Urinary bladder (tissue), 4 donors: Measurements from ENCODE around the gene KCNMA1. TPM values are rescaled to one million over a fixed set of nuclear protein-coding genes. Genes with fewer than 3 reads are reported as not detected.
"Not testable (repeated sequence)": the region's sequence is repeated elsewhere in the genome, so short reads cannot be mapped to it uniquely, and the experiment has no call there.

Experiments used
- DNase-seq: peaks from one replicate; pipeline ENCODE4 v3.0.0-alpha.2; 2015; ENCODE audit errors: extremely low spot score
- H3K27ac ChIP-seq: one replicate; pipeline ENCODE4 v1.5.1; 2013; ENCODE audit warnings: low read depth, mild to moderate bottlenecking, moderate library complexity
- H3K36me3 ChIP-seq: one replicate; pipeline ENCODE4 v1.6.1; 2013; ENCODE audit warnings: mild to moderate bottlenecking, moderate library complexity; ENCODE audit not compliant: insufficient read depth
- H3K4me1 ChIP-seq: one replicate; pipeline ENCODE4 v1.6.1; 2013; ENCODE audit warnings: mild to moderate bottlenecking, moderate library complexity; ENCODE audit not compliant: insufficient read depth
- H3K4me3 ChIP-seq: one replicate; pipeline ENCODE4 v1.5.1; 2013; ENCODE audit warnings: low read depth, low read length
- WGBS: extraction: QIAGEN DNeasy Blood & Tissue Kit; methylation state at CpG from one replicate; pipeline ENCODE4 v1.1.7; 2013; 5-methylcytosine and 5-hydroxymethylcytosine counted together
- polyA plus RNA-seq: library from polyadenylated mRNA; stranded (reverse); fragments of 200-250 nt; gene quantifications from one replicate; pipeline ENCODE4 v1.2.3, GENCODE V29; 2013
- total RNA-seq: library from RNA; depleted of rRNA; stranded (reverse); fragments of >200 nt; gene quantifications from one replicate; pipeline ENCODE4 v1.2.3, GENCODE V29; 2014
- donor health status: healthy with polysubstance abuse.
- donor health status: healthy.

Gene KCNMA1
- total and polyA plus RNA-seq, 2 donors: 105 to 107 TPM

DNA sequence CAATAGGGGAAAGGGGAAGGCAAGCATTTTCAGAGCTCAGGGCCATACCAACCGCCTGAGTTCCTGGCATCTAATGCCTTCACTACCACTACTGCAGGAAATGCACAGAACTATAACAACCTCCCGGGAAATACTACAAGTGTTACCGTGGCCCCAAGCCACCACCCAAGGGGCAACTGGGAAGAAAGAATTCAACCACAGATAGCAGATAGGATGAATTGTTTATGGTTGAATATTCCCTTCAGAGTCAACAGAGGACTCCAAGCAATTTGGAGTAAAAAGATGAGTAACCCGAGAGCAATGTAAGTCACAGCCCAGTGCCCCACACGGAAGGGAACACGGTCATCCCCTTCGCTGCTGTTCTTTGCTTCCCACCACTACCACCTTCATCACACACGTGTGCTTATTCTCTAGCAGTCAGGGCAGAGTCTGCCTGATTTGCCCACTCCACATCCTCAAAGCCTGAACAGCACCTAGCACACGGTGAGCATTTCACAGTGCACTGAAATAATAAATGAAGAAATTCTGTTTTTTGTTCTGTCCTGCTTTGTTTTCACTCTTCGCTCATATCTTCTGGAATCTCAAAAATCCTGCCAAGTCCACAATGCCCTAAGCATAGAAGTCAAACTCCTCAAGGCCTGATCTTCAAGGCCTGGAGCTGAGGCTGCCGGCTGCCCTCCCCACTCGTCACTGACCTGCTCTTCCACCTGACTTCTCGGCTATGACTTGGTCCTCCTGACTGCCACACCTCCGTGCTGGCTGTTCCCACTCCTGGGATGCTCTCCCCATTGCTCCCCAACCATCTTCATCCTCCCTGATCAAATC lies 221.1 kb downstream of the KCNMA1 start:
- Histone ChIP-seq H3K36me3 (no peaks in the 10 kb centered on the region), H3K27ac (no peak overlapping the region), H3K4me1 (no peaks in the 10 kb centered on the region), H3K4me3 (no peak overlapping the region)
- WGBS: 68% methylated on average over 14 of the region's 14 CpGs
- no peak for DNase-seq

DNA sequence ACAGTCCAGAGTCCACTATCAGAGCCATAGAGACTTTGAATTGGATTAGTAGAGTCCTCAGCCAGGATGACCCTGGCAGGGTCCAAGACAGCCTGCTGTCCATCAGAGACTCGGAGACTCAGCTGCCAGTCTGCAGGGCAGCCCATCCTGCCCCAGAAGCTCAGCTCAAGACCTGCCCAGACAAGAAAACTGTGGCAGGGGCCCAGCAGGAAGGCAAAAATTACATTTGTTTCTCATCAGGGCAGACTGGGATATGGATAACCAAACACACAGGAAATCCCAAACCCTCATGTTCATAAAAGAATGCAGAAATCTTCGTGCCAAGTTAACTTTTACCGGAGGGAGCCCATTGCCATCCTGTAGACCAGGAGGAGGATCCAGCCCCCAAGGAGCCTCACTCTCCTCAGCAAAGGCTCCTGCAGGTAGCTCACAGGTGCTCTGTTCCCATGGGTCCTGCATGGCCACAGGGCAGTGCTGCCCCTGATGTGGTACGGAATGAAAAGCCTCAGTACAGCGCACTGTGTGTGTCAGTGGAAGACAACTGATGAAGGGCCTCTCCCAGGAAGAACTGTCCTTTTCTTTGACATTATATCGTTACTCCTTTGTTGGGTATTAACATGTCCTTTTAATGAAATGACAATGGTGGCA lies 222.2 kb downstream of the KCNMA1 start:
- Histone ChIP-seq H3K36me3 (no peaks in the 10 kb centered on the region), H3K4me1 (no peaks in the 10 kb centered on the region), H3K4me3 (no peak overlapping the region), H3K27ac (no peak overlapping the region)
- DNase-seq: no peak
- 72% methylated on average over 6 of the region's 6 CpGs for WGBS

DNA sequence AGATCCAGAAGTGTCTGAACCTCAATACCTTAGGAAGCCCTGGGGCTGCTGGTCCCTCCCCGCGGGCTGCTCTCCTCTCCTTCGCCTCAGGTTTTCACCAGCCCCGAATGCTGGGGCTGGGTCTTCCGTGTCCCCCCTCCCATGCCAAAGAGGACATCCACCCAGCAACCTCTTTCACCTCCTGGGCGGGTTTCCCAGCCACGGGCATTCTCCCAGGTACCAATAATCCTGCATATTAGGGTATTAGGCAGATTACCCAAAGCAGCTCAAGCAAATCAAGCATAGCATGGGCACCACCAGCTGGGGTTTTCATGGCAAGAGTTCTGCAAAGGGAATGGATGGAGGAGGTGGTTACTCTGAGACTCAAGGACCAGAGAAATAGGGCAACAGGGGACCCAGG lies 224.4 kb downstream of the KCNMA1 start:
- no peak overlapping the region for H3K4me3 ChIP-seq
- 84% methylated on average over 7 of the region's 7 CpGs for whole genome bisulfite sequencing
- no peak for DNase-seq
- H3K36me3 ChIP-seq: no peaks in the 10 kb centered on the region
- H3K4me1 ChIP-seq: no peaks in the 10 kb centered on the region
- H3K27ac ChIP-seq: no peak overlapping the region

DNA sequence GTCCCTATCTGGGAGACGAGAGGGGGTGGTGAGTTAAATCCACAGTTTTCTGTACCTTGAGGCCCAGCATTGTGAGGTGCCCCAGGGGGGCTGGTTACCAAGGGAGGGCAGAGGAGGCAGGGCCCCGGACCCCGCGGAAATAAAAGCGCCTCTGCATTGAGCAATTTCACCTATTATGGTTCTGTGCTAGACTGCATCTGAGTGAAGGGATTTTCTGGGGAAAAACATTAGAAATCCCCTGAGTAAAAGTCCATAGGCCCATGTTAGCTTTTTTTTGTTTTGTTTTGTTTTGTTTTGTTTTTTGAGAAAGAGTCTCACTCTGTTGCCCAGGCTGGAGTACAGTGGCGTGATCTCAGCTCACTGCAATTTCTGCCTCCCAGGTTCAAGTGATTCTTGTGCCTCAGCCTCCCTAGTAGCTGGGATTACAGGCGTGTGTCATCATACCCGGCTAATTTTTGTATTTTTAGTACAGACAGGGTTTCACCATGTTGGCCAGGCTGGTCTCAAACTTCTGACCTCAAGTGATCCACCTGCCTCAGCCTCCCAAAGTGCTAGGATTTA lies 225.0 kb downstream of the KCNMA1 start:
- not testable (repeated sequence) for H3K27ac ChIP-seq, H3K4me3 ChIP-seq, H3K4me1 ChIP-seq, DNase-seq, H3K36me3 ChIP-seq
- 90% methylated on average over 8 of the region's 8 CpGs for WGBS

DNA sequence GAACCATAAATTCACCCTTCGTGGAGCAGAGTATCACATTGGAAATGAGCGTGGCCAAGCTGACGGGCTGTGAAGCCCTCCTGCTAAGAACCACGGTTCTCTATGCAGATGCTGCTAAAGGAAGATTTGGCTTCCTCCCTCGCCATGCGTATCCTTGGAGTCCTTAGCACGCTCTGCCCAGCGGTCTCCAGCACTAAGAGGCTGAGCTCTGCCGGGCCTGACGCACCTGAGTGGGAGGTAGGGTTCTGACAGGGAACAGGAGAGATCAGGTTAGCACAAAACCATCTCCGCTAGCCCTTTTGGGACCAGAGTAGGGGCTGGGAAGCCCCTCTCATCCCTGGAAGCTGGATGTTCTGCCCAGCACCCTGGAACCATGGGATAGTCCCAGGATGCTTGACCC lies 225.8 kb downstream of the KCNMA1 start:
- no peaks in the 10 kb centered on the region for H3K36me3 ChIP-seq
- DNase-seq: no peak
- 83% methylated on average over 11 of the region's 11 CpGs for WGBS
- H3K4me1 ChIP-seq: no peaks in the 10 kb centered on the region
- H3K4me3 ChIP-seq: no peak overlapping the region
- no peak overlapping the region for H3K27ac ChIP-seq

DNA sequence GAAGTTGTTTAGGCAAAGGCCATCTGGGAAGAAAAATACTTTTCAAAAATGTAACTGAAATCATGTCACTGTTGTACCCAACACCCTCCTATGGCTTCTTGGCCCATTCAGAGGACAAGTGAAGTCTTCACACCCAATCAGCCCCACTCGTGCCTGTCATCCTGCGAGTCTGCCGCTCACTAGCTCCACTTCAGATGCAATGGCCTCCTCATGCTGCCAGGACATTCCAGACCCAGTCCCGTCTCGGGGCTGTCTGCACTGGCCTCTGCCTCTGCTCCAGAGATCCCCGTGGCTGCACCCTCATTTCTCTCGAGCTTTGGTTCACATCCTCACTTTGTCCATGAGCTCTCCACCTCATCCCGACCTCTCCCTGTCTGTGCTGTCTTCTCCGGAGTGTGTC lies 227.1 kb downstream of the KCNMA1 start:
- DNase-seq: no peak
- no peak overlapping the region for H3K4me3 ChIP-seq
- 46% methylated on average over 9 of the region's 9 CpGs for WGBS
- H3K4me1 ChIP-seq: no peaks in the 10 kb centered on the region
- H3K36me3 ChIP-seq: no peaks in the 10 kb centered on the region
- no peak overlapping the region for H3K27ac ChIP-seq

DNA sequence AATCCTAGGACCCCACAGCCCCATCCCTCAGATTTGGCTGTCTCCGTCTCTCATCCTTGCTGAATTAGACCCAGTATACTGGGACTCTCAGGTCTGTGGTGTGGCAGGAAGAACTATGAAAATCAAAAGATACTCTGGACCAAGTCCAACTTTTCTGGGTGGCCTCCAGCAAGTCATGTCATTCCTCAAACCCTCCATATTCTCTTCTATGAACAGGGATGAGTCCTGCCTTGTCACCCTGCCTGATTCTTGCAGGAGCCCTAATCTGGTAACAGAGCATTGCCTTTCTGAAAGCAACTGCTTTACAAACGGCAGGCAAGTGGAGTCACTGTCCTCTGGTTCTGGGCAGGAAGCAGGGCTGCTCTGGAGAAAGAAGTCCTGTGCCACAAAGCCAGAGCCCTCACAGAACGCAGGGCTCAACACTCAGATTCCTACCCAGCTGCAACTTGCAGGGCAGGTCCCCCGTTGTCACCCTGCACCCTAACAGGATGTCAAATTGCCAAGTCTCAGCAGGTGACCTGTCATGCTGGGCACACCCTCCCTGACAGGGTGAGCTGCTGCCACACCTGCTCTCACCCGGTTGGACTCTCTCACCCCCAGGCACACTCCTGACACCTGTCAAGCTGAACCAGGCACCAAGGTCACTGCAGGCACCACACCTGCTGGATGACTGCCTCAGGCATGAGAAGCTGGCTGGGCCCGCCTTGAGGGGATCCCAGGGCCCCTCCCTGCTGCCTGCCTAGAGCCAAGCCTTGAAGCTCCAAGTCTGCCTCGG lies 227.7 kb downstream of the KCNMA1 start:
- no peaks in the 10 kb centered on the region for H3K36me3 ChIP-seq
- H3K4me3 ChIP-seq: no peak overlapping the region
- WGBS: 49% methylated on average over 7 of the region's 7 CpGs
- no peak overlapping the region for H3K27ac ChIP-seq
- no peaks in the 10 kb centered on the region for H3K4me1 ChIP-seq
- no peak for DNase-seq

DNA sequence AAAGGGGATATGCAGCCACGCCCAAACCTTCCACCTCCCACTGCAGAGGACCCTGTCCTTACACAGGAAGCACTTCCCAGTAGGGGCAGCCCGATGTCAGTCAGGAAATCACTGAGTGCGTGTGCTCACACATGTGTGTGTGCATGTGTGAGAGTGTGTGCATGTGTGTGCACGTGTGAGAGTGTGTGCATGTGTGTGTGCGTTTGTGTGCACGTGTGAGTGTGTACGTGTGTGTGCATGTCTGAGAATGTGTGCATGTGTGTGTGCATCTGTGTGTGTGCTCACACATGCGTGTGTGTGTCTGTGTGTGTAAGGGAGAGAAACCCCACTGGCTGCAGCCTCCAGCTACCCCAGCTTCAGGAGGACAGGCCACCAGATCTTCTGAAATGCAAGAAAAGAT lies 229.3 kb downstream of the KCNMA1 start:
- no peak overlapping the region for H3K4me3 ChIP-seq
- H3K36me3 ChIP-seq: no peaks in the 10 kb centered on the region
- DNase-seq: no peak
- no peaks in the 10 kb centered on the region for H3K4me1 ChIP-seq
- WGBS: 89% methylated on average over 8 of the region's 8 CpGs
- H3K27ac ChIP-seq: no peak overlapping the region

DNA sequence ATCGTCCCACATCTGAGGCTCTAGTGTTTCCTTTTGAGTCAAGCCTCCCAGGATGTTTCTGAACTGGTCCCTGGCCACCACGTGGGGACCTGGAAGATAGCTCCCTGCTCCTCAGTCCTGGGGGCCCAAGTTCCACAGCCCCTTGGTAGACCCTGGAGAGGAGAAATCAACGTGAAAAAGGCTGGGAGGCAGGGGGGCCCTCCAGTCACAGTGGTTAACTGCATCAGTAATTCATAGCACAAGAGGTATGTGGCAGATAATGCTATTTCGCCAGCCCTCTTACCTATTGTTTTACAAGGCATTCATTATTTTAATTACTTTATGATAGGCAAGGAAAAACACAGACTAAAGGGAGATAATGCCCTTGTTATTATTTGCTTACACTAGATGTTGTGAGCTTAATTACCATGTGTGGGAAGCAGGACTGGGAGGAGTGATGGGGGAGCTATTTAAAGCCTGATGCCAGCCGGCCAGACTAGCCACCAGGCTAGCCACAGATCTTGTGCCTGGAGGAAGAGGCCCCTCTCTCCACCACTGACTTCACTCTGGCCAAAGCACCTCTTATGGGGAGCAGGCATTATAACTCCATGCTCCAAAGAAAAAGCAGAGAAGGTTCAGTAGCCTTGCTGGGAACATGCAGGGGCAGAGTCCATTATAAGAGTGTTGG lies 230.7 kb downstream of the KCNMA1 start:
- 64% methylated on average over 5 of the region's 5 CpGs for WGBS
- no peak overlapping the region for H3K4me3 ChIP-seq
- no peak for DNase-seq
- H3K36me3 ChIP-seq: no peaks in the 10 kb centered on the region
- no peaks in the 10 kb centered on the region for H3K4me1 ChIP-seq
- H3K27ac ChIP-seq: no peak overlapping the region

DNA sequence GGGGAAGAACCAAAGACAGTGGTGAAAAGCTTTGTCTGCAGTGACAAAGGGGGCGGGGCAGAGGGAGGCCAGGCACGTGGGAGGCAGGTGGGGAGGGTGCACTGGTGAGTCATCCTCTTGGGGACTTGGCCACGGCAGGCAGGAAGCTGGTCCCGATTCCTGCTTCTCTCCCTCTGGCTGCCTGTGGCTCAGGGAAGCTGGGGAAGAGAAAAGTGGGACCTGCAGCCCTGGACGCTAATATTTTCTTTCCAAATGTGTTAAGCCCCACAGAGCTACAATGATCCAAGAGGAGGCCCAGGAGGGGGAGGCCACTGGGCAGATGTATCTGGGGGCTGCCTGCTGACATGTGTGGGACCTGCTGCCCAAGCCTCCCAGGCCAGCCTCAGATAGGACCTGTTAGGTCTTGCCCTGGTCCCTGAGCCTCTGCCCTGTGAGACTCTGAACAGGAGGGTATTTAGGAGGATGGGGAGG lies 231.8 kb downstream of the KCNMA1 start:
- no peaks in the 10 kb centered on the region for H3K36me3 ChIP-seq
- no peak overlapping the region for H3K27ac ChIP-seq
- no peak for DNase-seq
- no peak overlapping the region for H3K4me3 ChIP-seq
- H3K4me1 ChIP-seq: no peaks in the 10 kb centered on the region
- 13% methylated on average over 5 of the region's 5 CpGs for WGBS

DNA sequence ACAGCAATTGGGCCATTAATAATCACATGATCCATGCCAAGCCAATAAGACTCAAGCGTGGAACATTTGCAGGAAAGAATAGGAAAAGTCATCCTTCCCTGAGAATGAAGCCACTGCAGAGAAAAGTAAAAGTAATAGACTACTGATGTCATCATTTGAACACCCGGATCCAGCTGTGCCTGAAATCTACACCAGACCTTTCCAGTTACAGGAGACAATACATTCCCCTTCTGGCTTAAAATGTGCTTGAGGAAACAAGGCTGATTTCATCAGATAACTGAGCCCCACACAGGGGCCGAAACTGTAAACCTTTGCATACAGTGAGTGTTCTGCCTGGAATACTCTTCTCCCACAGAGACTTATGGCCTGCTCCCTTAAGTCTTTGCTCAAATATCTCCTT lies 232.8 kb downstream of the KCNMA1 start:
- H3K4me1 ChIP-seq: no peaks in the 10 kb centered on the region
- no peak for DNase-seq
- no peaks in the 10 kb centered on the region for H3K36me3 ChIP-seq
- H3K4me3 ChIP-seq: no peak overlapping the region
- WGBS: 61% methylated on average over 3 of the region's 3 CpGs
- H3K27ac ChIP-seq: no peak overlapping the region

DNA sequence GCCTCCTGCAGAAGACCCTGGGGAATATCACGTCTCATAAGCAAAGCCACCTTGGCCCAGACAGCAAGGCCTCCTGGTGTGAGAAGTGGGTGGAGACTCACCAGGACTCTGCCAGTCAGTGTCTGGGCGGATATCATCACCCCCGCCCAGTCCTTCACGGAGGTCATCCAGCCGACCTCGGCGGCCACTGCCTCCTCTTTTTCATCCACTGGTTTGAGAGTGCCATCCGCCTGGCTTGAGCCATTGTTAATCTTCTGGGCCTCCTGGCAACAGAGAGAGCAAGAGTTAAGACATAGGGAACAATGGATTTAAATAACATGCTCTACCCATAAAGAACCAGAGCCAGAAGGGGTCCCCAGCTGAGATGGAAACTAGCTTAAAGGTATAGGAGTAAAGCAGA lies 233.8 kb downstream of the KCNMA1 start:
- no peak for DNase-seq
- WGBS: 85% methylated on average over 8 of the region's 8 CpGs
- H3K4me1 ChIP-seq: no peaks in the 10 kb centered on the region
- no peak overlapping the region for H3K4me3 ChIP-seq
- no peaks in the 10 kb centered on the region for H3K36me3 ChIP-seq
- H3K27ac ChIP-seq: no peak overlapping the region

DNA sequence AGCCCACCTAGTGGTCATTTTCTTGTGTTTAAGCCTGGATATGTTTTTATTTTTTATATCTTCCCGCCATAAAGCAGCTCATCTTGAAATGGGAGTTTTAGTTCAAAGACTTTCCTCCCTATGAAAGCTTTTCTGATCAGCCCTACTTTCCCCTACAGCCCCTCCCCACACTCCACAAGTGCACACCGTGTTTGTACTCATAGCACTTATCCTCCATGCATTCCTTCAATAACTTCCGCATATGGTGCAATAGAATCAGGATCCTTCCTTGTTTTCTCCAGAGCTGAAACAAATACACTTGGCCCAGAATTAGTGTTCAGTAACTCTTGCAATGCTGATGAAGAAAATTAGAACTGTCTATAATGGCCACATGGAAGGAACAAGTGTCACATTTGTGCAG lies 235.9 kb downstream of the KCNMA1 start:
- Histone ChIP-seq H3K36me3 (no peaks in the 10 kb centered on the region), H3K27ac (no peak overlapping the region), H3K4me3 (no peak overlapping the region), H3K4me1 (no peaks in the 10 kb centered on the region)
- no peak for DNase-seq
- WGBS: 80% methylated on average over 3 of the region's 3 CpGs
